BE2C (cell line): ENCODE measurements around the gene SPECC1L.

Experiments
- DNase-seq: peaks from one replicate; pipeline ENCODE4 v3.0.0-alpha.2; 2020
- H3K27me3 ChIP-seq: fragments of 250-450 bp; sonication (Bioruptor Pico); 2 replicates; pipeline ENCODE4 v1.5.1; 2020; ENCODE audit warnings: mild to moderate bottlenecking
- H3K36me3 ChIP-seq: fragments of 250-450 bp; sonication (Bioruptor Pico); 2 replicates; pipeline ENCODE4 v1.5.1; 2020; ENCODE audit warnings: mild to moderate bottlenecking
- H3K4me1 ChIP-seq: fragments of 250-450 bp; sonication (Bioruptor Pico); 2 replicates; pipeline ENCODE4 v1.5.1; 2020
- H3K4me3 ChIP-seq: 2 replicates; pipeline ENCODE4 v1.5.1; 2011; ENCODE audit warnings: low read depth, low read length
- H3K9me3 ChIP-seq: fragments of 250-450 bp; sonication (Bioruptor Pico); 2 replicates; pipeline ENCODE4 v1.5.1; 2020
- TF ChIP-seq, protein P1 (sequence below): IDR thresholded peaks from 2 replicates; pipeline ENCODE4 v1.5.1; 2012; ENCODE audit warnings: mild to moderate bottlenecking, low read depth, low read length

SPECC1L gene

DNA sequence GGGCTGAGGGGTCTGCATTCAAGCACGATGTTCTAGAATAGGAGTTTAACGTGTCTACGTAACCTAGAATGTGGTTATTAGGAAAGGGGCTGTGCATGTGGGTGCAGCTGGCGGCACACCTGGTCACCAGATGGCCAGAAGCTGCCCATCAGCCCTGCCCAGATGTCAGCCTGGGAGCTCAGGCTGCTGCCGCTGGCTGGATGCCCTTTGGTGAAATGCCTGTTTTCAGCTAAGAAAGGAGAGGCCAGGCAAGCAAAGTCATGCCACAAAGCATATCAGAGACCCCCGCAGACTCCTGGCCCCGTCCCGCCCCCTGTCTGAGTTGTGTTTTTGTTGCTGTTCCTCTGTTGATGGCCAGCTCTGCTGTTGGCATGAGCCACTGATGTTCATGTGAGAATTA lies 145.5 kb downstream of the SPECC1L start:
- no peak for DNase-seq
- Histone ChIP-seq H3K9me3 (no peaks in the 10 kb centered on the region), H3K36me3 (peaks cover 24% of the 10 kb centered on the region), H3K4me1 (peaks cover 15% of the 10 kb centered on the region), H3K27me3 (no peaks in the 10 kb centered on the region), H3K4me3 (no peak overlapping the region)
- TF ChIP-seq, protein P1, sequence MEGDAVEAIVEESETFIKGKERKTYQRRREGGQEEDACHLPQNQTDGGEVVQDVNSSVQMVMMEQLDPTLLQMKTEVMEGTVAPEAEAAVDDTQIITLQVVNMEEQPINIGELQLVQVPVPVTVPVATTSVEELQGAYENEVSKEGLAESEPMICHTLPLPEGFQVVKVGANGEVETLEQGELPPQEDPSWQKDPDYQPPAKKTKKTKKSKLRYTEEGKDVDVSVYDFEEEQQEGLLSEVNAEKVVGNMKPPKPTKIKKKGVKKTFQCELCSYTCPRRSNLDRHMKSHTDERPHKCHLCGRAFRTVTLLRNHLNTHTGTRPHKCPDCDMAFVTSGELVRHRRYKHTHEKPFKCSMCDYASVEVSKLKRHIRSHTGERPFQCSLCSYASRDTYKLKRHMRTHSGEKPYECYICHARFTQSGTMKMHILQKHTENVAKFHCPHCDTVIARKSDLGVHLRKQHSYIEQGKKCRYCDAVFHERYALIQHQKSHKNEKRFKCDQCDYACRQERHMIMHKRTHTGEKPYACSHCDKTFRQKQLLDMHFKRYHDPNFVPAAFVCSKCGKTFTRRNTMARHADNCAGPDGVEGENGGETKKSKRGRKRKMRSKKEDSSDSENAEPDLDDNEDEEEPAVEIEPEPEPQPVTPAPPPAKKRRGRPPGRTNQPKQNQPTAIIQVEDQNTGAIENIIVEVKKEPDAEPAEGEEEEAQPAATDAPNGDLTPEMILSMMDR, result no peak

DNA sequence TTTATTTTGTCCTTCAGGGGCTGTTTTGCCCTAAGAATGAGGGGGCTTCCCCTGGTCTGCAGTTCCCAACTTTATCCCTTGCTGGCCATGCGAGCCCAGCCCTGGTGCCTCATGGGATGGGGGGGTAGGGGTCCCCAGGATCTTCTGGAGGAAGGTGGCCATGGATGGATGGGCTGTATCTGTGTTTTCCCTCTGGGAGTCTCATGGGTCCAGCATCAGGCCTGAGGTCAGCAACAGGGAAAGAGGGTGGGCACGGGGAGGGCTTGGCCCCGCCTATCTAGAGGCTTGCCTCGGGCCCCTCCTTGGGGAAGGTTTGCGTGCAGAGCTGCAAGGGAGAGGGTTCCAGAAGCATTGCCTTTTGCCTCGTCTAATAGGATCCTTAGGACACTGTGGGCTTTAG lies 146.0 kb downstream of the SPECC1L start:
- no peak for DNase-seq
- Histone ChIP-seq H3K27me3 (no peaks in the 10 kb centered on the region), H3K4me3 (no peak overlapping the region), H3K36me3 (peaks cover 21% of the 10 kb centered on the region), H3K9me3 (no peaks in the 10 kb centered on the region), H3K4me1 (peaks cover 15% of the 10 kb centered on the region)
- TF ChIP-seq, protein P1, result no peak

DNA sequence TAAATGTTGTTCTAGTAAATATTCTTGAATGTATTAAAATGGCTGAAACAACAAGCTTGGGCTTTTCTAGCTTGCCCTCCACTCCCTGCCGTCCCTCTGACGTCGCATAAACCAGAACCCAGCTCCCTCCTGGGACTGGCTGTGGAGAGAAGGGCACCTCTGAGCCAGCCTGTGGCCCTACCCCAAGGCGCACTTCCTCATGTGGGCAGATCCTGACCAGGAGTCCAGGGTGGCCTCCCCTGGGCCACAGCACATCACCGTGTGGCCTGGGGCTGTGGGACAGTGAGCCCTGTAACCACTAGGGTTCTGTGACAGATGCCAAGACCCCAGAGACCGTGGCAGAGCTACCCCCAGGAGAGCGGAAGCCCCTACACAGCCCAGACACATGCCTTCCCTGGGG lies 146.6 kb downstream of the SPECC1L start:
- H3K4me3 ChIP-seq, result no peak overlapping the region
- H3K27me3 ChIP-seq, result no peaks in the 10 kb centered on the region
- no peak for DNase-seq
- H3K36me3 ChIP-seq, result peaks cover 20% of the 10 kb centered on the region
- H3K9me3 ChIP-seq, result no peaks in the 10 kb centered on the region
- TF ChIP-seq, protein P1, result no peak
- peaks cover 15% of the 10 kb centered on the region for H3K4me1 ChIP-seq

DNA sequence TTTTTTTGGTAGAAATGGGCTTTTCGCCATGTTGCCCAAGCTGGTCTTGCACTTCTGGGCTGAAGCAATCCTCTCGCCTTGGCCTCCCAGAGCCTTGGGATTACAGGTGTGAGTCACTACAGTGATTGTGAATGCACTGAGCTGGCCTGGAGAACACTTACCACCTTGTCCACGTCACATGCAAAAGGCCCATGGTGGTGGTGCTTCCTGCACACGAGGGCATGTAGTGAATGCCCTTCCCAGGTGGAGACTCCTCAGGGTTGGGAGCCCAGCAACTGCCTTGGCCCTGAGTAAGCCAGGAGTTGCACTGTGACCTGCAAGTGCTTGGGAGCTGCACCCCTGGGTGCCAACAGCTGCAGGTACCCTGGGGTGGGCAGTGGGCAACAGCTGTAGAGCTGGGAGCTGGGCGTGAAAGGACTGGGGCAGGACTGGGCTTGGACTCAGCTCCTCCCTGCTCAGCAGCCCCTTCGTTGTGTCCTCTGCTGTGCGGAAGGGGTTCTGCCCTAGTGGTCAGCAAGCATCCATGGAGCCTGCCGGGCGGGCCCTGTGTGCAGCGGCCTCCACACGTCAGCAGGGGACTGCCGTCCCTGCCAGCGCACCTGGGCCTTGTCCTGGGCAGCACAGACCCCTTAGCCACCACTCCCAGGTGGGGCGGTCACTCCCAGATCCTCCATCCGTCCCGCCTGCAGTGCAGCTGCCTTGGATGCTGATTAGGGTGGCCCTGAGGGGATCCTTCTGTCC lies 147.4 kb downstream of the SPECC1L start:
- Histone ChIP-seq H3K4me1 (peaks cover 15% of the 10 kb centered on the region), H3K4me3 (no peak overlapping the region), H3K27me3 (no peaks in the 10 kb centered on the region), H3K36me3 (peaks cover 20% of the 10 kb centered on the region), H3K9me3 (no peaks in the 10 kb centered on the region)
- TF ChIP-seq, protein P1, result no peak
- no peak for DNase-seq

DNA sequence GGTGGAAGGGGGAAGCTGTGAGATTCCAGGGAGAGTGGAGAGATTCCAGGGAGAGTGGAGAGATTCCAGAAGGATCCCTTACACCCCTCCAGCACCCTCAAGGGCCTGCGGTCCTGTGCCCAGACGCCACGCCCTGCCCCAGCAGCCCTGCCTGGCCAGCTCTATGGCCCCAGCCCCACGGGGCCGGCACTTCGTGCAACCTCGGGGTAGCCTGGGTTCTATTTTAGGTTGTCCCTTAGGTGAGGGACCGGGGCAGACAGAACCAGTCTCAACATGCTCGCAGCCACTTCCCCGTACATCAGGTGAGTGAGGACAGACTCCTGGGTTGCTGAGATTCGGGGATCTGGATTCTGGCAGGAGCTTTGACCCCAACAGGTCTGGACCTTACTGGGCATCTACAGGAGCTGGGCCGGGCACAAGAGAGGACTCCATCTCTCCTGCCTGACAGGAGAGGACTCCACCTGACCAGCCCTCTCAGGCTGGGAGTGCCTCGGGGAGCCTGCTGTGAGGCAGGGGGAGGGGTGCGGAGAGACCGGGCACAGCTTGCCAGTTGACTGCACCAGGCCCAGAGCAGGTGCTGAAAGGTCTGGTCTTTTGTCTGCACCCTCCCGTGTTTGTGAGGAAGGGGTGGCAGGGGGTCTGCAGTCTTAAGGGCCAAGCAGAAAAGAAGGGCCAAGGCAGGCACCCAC lies 148.3 kb downstream of the SPECC1L start:
- Histone ChIP-seq H3K9me3 (no peaks in the 10 kb centered on the region), H3K27me3 (no peaks in the 10 kb centered on the region), H3K4me3 (no peak overlapping the region), H3K4me1 (peaks cover 15% of the 10 kb centered on the region), H3K36me3 (peaks cover 20% of the 10 kb centered on the region)
- DNase-seq, result no peak
- TF ChIP-seq, protein P1, result no peak

DNA sequence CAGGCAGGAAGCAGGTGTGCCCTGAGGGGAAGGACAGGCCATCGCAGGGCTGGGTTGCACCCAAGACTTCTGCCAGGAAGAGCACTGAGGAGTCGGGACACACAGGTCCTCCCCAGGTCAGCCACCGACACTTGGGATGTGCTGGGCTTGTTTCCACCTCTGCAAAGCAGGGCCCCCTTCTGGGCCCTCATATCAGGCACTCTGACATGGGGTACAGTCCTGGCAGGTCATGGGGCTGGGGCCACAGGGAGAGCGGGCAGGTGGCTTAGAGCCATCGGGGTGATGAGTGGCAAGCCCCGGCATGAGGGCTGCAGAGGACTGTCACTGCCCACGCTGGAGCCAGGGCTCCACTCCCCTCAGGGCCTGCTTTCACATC lies 148.8 kb downstream of the SPECC1L start:
- peaks cover 15% of the 10 kb centered on the region for H3K4me1 ChIP-seq
- TF ChIP-seq, protein P1, result no peak
- H3K36me3 ChIP-seq, result peaks cover 19% of the 10 kb centered on the region
- H3K9me3 ChIP-seq, result no peaks in the 10 kb centered on the region
- no peak for DNase-seq
- H3K4me3 ChIP-seq, result no peak overlapping the region
- H3K27me3 ChIP-seq, result no peaks in the 10 kb centered on the region
